GM21576 (cell line): ENCODE results near the gene FKBP8.

Experiments
- ATAC-seq: cut with Tn5 transposase; IDR thresholded peaks from one replicate; pipeline ENCODE4 v1.9.1; 2021; ENCODE audit warnings: mild to moderate bottlenecking, moderate library complexity; ENCODE audit not compliant: unreplicated experiment

Gene FKBP8

DNA sequence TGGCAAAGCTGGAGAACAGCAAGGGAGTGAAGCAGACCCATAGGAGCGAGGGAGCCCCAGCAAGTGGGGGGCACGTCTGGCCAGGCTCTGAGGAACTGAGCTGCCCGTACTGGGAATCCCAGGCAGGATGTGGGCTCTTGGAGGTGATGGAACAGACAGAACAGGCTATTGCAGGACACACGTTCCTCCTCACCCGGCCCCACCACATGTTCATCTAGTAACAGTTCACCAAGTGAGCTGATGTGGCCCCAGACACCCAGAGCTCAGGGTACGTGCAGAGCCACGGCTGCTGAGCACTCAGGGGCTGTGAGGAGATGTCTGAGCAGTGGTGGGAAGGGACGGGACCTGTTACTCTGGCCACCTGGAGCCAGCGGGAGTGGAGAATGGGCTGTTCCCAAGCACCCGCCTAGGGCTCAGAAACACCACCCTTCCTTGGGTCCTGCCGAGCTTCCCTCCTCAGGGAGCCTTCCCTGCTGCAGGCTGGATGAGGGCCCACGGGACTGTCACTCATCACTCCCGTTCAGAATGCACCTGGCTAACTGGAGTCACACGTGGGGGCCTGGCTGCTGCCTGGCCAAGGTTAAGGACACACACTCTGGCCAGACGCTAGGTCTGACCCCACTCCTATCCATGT, 39.9 kb downstream of the FKBP8 start:
- no peak for ATAC-seq

DNA sequence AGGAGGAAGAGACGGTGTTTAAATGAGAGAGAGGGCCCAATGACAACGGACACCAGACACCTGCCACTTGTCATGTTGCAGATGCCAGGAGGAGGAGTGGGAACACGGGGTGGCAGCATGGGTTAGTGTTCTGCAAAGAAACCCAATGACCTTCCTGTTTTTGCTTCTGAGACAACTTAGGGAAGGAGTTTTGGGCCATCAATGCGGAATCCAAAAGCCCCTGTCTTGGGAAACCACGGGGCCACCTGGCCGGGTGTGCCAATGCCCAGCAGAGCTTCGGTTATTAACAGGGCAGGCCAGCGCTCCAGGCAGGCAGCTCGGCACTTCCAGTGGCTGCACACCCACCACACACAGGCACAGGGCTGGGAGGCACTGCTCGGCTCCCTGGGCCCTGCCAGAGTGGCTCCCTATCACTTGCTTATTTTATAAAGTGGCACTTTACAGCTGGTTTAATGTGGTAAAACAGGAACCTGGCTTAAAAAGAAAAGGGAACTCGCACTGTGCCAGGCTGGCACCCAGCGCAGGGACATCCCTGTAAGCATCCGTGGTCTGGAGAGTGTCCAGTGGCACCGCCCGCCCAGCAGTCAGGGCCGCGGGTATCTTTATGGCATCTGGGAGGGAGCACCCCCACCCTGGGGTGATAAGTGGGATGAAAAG, 40.6 kb downstream of the FKBP8 start:
- ATAC-seq = no peak

DNA sequence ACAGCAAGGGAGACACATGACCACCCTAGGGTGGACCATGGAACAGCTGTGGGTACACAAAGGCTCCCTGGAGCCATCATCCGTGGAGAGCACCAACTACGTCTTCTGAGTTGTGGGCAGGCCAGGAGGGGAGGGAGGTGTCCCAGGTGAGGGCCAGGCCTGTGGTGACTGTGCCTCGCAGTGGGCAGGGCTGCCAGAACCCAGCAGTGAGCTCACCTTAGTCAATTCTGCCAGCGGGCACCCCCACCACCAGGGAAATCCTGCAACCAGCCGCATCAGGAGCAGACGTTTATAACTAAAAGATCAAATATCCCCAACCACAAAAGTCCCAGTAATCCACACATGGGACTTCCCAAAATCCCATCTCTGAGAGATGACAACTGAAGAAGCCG, 41.1 kb downstream of the FKBP8 start:
- no peak for ATAC-seq

DNA sequence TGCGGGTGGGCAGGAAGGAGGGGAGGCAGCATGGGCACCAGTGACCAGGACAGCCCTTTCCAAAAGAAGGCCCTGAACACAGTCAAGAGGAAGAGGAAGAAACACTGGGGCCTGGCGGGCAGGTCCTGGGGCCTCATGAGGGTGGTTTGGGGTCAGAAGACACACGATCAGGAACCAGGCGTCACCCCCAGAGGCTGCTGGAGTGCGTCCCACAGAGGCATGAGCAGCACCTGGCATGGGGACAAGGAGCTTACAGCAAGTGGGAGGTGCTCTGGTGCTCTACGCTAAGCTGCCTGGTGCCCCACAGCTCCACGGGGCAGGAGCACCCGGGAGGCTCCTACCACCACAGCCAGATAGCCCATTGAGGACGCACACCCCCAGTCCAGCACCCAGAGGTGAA, 41.5 kb downstream of the FKBP8 start:
- no peak for ATAC-seq

DNA sequence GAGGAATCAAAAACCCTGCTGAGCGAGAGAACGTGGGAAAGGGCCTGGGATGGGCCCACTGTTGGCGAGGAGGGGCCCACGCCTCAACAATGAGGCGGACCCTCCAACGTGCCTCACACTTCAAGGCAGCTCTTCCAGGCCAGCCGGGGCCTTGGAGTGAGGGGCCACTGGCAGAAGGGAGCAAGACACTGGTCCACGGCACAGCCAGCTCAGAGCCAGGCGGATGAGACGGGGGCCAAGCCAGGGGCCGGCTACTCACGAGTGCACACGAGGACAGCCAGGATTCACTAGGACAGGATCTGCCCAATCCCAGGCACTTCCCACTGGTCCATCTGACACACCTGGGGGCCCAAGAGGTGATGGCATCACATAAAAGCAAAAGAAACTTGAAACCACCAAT, 42.0 kb downstream of the FKBP8 start:
- ATAC-seq = no peak

DNA sequence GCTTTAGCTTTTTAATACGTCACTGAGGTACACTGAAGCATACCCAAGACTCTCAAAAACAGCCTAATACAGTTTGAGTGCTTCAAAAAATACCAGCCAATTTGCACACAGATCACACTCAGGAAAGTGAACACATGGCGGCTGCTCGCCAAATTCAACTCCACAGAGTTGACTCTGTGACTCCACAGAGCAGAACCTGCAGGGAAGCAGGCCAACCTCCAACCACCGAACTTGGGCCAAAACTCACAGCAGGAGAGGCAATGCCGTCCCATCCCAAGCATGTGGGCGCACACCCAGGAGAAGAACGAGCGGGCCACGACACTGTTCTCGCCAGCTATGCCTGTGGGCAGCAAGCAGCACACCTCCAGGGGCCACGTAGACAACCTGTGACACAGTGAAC, 42.6 kb downstream of the FKBP8 start:
- ATAC-seq = no peak

DNA sequence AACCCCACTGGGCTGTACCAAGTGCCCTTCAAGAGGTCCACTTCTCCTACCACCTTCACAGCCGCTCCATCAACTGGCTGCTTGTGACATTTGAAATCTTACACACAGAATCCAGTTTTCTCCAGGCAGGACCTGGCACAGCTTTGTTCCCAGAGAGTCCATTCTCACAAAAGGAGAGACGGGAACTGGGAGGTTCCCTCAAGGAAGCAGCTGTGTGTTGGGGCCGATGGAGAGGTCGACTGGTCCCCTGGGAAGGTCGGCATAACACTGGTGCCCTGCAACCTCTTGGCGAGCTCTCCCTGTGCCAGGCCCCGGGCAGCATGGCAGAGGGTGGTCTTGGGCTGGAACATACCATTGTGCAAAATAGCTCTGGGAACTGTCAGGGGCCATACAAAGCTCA, 43.0 kb downstream of the FKBP8 start:
- ATAC-seq = no peak

DNA sequence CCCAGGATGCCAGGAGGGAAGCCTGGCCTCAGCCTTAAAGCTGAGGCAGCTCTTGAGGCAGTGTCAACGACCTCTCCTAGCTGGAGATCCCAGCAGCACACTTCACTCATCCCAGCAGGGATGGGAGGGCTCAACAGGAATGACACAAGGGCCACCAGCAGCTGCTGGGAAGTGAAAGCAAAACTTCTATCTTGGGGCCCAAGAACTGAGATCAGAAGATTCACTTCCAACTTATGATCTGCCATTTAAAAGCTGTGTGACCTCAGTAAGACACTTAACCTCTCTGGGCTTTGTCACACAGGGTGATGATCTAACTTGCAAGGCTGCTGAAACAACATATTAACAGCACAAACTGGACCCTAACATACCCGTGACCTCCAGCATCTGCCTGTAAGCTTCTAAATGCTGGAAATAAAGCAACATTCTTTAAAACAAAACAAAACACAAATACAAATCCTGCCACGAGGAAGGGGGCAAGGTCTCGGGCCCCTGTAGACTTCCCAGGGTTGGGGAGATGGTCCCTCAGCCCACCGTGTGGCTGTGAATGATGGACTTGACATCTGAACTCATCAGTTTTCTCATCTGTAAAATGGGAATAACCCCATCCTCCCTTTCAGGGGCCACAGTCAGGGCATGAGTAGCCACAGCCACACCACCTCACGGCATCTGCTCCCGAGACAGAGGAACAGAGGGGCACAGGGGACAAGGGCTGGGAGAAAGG, 44.2 kb downstream of the FKBP8 start:
- ATAC-seq = no peak

DNA sequence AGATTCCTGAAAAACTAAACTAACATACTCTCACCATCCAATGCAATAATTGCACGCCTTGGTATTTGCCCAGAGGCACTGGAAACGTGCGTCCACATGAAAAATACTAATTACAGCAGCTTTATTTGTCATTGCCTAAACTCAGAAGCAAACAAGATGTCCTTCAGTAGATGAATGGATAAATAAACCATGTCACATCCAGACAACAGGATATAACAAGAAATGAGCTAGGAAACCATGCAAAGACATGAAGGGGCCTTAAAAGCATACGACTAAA, 46.5 kb downstream of the FKBP8 start:
- no peak for ATAC-seq

DNA sequence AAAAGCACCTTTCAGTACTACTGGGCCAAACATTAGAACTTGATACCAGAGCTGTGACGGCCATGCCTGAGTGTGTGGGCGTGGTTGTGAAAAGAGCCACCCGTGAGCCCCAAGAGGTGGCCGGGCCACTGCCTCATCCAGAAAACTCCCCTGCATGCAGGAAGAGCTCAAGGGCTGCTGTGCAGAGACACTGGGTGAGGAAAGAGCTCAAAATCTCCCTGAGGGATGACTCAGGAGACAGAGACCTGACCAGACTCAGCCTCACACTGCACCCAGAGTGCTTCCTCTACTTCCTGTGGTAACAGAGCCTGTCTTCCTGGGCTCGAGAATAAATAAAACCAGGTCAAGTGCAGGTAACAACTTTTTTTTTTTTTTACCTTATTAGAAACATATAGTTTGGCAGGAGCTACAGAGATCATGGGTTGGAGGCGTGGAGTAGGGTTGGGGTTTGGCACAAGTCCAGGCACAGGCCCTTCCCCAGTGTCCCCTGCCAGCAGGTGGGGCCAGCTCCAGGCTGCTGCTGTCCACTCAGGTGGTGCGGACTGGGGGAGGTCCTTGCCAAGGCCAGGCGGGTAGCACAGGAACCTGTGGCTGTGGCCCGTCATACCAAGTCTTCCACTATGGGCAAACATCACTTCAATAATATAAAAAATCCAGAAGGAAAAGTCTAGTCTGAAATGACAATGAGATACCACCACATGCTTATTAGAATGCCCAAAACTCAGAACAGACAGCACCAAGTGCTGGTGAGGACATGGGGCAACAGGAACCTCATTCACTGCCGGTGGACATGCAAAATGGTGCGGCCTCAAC, 47.0 kb downstream of the FKBP8 start:
- ATAC-seq = no peak

DNA sequence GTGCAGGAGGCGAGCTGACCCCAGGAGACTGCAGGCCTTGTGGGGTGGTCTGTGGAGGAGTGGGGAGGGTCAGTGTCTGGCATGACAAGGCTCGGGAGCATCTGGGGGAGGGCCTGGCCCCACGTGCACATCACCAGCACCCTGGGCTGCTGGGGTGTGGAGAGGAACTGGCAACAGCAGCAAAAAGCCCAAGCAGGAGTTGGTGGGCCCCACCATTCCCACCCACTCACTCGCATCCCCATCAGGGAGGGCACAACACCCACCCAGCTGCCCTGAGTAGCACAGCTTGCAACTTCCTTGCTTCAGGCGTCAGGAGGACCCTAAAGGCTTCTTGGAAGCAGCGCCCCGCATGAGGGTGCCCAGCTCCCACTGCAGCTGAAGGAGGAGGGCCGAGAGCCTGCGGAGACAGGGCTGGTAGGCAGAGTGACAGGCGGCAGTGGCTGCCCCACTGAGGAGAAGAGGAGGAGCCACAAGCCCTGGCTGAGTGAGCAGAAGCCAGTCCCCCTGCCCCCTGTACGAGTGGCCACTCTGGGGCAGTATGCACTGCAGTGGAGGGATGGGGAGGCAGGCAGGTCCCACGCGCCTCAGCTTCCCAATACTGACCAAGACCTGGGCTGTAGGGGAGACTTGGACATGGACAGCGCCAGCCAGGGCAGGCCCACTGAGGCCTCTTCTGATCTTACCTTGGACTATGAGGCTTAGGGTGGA, 48.0 kb downstream of the FKBP8 start:
- ATAC-seq = no peak

DNA sequence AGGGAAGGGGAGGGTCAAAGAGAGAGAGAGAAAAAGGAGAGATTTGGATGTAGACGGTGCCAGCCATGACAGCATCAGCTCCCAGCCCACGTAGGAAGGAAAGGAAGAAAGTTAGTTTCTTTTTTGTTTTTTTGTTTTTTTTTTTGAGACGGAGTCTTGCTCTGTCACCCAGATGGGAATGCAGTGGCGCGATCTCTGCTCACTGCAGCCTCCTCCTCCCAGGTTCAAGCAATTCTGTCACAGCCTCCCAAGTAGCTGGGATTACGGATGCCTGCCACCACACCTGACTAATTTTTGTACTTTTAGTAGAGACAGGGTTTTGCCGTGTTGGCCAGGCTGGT, 49.1 kb downstream of the FKBP8 start:
- no peak for ATAC-seq

DNA sequence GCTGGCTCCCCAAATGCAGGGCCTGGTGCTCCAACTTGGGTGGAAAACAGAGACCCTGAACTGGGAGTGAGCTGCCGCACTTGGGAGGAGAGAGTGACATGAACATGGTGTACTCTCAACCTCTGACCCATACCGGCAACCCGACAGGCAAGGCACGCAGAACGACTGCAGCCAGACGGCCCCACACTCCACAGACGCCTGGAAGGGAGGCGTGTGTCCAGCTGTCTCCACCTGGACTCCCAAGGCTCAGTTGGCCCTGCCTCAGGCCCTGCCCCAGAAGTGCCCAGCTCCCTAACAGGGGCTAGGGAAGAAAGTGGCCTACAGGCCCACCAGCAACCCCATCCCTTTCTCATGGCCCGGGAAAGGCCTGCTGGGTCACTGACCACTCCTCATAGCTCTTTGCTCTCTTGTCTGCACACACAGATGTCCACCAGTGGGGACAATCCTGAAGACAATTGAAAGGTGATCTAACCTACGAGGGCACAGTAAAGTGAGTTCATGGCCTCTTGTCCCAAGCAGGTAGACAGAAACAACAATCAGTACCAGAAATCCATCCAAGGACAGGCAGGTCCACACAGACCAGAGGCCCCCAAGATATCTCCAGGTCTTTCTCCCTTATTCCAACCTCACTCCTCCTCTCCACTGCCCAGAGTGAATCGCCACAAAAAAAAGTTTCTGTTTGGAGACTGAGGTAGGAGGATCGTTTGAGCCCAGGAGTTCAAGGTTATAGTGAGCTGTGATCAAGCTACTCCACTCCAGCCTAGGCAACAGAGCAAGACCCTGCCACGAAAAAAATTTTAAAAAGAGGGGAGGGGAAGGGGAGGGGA, 49.7 kb downstream of the FKBP8 start:
- ATAC-seq = no peak

DNA sequence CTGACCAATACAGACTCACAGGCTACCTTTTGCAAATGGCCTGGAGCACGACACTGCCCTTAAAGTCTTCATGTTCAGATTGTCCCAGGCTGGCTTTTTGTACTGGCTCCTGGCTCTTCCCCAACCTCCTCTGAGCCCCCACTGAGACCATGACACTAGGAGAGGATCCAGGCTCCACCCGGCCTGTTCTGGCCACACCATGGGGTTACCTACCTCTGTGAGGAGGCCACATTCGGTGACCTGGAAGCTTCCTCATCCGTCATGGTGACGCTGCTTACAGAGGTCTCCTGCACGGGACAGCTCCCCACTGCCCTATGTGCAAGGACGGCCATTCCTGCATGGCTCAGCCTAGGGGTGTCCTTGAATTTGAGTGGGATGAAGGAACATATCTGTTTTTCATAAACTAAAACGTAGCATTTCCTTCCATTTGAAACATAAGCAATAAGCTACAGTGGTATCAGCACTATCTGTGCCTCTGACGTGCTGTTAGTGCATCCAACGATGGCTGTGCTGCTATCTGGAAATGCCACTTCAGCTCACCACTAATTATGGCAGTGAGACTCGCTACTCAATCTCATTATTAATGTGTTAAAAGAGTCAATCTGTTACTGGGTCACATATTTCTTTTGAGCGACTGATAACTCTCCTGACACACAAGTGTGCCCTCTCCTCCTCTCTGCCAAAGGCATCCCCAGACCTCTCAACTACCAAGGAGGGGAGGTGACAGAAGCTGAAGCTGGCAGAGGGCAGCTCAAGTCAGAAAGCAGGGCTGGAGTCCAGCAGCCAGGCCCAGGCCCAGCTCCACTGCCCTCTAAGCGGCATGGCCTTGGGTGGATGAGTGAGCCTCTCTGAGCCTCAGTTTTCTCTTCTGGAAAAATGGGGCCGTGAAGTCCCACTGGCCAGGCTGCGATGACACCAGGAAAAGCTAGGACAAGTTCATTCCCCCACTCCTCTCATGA, 51.1 kb downstream of the FKBP8 start:
- ATAC-seq = no peak

DNA sequence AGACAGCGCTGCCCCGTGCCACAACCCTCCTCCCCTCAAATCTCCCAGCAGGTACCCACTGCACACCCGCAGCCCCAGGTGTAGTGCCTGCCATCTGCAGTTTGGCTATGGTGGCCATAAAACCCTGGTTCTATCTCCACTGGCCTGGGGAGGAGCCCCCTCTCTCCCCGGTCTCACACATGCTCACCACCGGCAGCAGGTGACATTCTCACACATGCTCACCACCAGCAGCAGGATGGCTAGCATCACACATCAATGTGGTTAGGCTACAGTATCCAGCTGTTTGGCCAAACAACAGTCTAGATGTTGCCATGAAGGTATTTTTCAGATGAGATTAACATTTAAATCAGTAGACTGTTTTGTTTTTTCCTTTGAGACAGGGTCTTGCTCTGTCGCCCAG, 52.6 kb downstream of the FKBP8 start:
- no peak for ATAC-seq

DNA sequence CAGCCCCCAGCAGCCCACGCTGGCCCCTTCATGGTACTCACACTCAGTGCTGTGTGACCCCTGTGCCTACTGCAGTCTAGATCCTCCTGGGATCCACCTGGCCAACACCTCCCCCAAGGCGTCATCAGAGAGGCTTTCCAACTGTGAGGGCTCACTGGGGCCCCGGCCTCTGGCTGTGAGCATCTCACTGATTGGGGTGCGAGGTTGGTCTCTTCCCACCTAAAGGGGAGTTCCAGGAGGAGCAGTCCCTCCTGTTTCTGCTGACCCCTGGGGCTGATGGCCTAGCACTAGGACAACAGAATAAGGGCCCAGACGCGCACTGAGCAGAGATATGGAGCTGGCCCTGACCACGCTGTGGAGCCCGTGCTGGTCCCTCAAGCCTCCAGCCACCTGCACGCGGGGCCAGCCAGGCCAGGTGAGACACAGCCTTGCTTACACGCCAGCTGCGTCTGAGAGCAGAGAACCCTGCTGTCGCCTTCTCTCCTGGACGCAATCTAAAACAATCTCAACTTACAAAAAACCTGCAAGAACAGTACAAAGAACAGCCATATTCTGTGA, 53.7 kb downstream of the FKBP8 start:
- no peak for ATAC-seq

DNA sequence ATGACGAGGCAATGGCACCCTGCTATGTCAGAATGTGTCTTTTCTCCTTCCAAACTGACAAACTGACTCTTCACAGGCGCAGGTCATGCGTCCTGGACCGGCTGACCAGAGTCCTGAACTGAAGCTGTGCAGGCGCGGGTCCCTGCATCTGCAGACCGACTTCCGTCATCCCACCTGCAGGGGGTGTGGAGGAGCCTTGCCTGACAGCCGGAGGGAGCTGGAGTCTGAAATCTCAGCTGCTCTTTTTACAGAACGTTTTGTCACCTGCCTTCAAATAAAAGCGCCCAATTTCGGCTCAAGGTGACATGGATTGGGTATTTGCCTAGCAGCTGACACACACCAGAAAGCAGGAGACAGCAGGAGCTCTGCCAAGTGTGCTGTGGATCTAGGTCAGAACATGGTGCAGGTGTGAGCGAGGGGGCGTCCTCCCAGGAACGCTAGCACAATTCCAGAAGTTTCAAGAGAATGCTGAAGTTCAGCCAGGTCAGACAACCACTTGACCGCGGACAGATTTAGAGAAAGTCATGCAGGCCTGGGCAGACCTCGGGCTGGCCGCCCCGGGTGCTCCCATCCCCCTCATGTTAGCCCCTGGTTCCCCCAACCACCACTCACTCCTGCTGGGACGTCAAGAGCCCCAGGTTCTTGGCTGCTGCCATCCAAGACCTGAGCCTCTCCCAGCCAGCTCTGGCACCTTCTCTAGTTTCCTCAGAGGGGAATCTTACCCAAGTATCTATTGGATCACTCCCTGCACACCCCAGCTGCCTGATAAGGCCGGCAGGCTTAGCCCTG, 54.3 kb downstream of the FKBP8 start:
- no peak for ATAC-seq

DNA sequence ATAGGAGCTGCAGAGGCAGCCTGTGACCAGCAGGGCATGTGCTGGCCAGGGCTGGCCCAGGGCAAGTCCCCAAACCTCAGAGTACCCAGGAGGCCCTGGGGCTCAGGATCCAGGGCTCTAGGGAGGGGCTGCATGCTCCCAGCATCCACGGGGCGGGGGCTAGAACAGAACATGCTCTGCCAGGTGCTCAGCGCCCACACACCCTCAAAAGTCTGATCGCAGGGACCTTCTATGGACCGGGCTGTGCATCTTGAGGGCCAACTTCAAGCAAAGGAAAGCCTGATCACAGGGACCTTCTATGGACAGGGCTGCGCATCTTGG, 55.0 kb downstream of the FKBP8 start:
- no peak for ATAC-seq
